ENCODE results near the gene TRIM27.
"Not testable (repeated sequence)": the region's sequence is repeated elsewhere in the genome, so short reads cannot be mapped to it uniquely, and the experiment has no call there.

TRIM27 gene, protein sequence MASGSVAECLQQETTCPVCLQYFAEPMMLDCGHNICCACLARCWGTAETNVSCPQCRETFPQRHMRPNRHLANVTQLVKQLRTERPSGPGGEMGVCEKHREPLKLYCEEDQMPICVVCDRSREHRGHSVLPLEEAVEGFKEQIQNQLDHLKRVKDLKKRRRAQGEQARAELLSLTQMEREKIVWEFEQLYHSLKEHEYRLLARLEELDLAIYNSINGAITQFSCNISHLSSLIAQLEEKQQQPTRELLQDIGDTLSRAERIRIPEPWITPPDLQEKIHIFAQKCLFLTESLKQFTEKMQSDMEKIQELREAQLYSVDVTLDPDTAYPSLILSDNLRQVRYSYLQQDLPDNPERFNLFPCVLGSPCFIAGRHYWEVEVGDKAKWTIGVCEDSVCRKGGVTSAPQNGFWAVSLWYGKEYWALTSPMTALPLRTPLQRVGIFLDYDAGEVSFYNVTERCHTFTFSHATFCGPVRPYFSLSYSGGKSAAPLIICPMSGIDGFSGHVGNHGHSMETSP

DNA sequence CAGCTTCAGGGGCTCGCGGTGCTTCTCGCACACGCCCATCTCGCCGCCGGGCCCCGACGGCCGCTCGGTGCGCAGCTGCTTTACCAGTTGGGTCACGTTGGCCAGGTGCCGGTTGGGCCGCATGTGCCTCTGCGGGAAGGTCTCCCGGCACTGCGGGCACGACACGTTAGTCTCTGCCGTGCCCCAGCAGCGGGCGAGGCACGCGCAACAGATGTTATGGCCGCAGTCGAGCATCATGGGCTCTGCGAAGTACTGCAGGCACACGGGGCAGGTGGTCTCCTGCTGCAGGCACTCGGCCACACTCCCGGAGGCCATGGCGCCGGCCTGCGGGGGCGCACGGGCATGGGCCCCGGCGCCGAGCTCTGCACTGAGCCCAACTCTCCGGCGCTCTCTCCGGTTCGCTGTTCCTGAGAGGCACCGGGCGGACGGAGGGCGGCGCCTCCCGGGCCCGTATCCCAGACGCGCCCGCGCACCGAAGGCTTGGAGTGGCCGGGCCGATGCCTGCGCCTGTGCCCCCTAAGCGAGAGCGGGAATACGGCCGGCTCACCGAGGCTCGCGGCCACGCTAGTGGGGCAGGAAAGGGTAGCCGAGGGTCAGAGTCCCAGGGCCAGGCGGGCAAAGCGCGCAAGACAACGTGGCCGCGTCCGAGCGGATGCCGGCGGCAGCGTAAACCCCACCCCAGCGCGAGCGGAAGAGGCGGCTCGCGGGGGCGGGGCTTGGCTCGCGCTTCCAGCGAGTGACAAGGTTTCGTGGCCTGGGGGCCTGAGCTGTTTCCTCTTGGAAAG, at the start of gene TRIM27:
Gene TRIM27, minus strand, starts transcription at position 668 of the 785 bp plus-strand sequence. Its CDS starts 353 bp downstream, at position 315.
- peak; percentile 90 for DNase-seq

DNA sequence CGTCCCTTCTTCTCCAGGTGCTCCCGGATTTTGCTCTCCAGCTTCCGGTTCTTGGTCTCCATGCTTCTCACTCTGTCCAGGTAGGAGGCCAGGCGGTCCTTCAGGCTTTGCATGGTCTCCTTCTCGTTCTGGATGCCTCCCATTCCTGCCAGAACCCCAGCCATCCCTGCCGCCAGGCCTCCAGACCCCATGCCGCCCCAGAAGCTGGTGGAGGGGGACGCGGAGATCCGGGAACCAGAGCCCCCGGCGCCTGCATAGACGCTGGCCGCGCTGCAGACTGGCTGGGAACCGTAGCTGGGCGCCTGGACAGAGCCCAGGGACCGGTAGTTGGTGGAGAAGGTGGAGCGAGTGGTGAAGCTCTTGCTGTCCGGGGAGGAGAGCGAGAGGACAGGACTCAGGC, 46.3 kb upstream of the TRIM27 start:
- DNase-seq, result not testable (repeated sequence)

DNA sequence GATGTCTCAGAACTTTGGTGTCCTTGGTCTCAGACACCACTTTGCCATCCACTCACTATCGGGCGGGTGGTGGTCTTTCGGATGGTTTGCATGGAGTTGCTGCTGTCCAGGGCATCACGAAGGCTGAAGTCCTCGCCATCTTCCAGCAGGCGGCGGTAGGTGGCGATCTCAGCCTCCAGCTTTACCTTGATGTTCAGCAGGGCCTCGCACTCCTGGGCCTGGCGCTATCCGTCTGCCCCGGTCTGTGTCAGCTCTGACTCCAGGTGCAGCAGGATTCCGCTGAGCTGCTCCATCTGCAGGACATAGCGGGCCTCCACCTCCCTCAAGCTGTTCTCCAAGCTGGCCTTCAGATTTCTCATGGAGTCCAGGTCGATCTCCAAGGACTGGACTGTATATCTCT, 45.3 kb upstream of the TRIM27 start:
- DNase-seq, result no peak

DNA sequence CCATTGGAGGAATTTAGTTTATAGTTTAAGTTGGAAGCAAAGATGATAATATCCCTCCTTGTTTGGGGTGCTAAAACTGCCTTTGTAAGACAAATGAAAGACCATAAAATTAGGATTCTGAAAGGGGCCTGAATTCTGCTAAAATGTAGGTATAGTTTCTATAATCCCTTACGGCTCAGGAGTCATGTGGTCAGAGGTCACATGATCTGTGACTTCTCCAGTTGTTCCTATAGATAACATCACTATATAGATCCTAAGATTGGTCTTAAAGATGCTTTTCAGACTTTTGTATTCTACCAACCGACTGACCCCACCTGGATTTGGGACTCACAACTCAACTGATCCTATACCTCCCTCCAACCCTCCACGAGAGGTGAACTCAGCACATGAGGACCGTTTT, 44.7 kb upstream of the TRIM27 start:
- no peak for DNase-seq

DNA sequence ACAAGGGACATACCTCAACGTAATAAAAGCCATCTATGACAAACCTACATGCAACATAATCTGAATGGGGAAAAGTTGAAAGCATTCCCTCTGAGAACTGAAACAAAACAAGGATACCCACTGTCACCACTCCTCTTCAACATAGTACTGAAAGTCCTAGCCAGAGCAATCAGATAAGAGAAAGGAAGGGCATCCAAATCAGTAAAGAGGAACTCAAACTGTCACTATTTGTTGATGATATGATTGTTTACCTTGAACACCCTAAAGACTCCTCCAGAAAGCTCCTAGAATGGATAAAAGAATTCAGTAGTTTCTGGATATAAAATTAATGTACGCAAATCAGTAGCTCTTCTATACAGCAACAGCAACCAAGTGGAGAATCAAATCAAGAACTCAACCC, 41.9 kb upstream of the TRIM27 start:
- DNase-seq, result no peak

DNA sequence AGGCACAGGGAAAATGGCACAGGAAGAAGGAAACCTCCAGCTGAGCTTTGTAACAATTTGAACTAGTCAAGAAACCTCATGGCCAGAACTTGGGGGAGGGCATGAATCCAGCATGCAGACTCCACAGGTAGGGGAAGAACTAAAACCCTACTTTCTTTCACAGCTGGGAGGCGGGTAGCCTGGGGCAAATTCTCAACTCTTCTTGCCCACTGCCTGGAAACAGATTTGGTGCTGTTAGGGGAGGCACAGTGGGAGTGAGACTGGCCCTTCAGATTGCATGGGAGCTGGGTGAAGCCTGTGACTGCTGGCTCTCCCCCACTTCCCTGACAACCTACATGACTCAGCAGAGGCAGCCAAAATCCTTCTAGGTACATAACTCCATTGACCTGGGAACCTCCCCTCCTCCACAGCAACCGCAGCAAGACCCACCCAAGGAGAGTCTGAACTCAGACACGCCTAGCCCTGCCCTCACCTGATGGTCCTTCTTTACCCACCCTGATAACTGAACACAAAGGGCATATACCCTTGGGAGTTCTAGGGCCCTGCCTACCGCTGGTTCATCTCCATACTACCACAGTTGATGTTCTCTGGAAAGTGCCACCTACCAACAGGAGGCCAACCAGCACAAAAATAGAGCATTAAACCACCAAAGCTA, 37.2 kb upstream of the TRIM27 start:
- no peak for DNase-seq

DNA sequence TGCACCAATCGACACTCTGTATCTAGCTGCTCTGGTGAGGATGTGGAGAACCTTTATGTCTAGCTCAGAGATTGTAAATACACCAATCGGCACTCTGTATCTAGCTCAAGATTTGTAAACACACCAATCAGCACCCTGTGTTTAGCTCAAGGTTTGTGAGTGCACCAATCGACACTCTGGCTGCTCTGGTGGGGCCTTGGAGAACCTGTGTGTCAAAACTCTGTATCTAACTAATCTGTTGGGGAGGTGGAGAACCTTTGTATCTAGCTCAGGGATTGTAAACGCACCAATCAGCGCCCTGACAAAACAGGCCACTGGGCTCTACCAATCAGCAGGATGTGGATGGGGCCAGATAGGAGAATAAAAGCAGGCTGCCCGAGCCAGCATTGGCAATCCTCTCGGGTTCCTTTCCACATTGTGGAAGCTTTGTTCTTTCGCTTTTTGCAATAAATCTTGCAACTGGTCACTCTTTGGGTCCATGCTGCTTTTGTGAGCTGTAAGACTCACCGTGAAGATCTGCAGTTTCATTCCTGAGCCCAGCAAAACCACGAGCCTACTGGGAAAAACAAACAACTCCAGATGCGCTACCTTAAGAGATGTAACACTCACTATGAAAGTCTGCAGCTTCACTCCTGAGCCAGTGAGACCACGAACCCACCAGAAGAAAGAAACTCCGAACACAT, 34.9 kb upstream of the TRIM27 start:
- not testable (repeated sequence) for DNase-seq

DNA sequence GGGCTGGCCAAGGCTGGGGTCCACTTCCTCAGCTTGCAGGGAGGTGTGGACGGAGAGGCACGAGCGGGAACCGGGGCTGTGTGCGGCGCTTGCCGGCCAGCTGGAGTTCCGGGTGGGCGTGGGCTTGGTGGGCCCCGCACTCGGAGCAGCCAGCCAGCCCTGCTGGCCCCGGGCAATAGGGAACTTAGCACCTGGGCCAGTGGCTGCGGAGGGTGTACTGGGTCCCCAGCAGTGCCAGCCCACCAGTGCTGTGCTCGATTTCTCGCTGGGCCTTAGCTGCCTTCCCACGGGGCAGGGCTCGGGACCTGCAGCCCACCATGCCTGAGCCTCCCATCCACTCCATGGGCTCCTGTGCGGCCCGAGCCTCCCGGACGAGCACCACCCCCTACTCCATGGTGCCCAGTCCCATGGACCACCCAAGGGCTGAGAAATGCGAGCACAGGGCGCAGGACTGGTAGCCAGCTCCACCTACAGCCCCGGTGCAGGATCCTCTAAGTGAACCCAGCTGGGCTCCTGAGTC, 34.1 kb upstream of the TRIM27 start:
- DNase-seq, result not testable (repeated sequence)

DNA sequence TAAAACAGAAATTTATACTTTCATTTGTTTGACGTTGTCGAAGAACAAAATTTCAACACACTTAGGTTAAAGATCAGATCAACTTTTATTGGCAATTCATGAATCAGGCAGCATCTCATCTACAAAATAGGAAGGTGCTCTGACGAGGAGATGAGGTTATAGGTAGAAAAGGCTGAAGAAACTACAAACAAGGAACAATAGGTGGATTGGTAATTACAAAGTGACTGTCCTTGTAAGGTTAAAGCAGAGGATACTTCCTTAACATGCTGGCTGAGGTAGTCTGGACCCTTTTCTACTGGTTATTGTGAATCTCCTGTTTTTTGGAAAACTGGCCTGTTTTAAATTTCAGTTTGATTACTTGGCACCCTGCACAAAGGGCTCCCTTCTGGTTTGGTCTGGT, 32.5 kb upstream of the TRIM27 start:
- no peak for DNase-seq

DNA sequence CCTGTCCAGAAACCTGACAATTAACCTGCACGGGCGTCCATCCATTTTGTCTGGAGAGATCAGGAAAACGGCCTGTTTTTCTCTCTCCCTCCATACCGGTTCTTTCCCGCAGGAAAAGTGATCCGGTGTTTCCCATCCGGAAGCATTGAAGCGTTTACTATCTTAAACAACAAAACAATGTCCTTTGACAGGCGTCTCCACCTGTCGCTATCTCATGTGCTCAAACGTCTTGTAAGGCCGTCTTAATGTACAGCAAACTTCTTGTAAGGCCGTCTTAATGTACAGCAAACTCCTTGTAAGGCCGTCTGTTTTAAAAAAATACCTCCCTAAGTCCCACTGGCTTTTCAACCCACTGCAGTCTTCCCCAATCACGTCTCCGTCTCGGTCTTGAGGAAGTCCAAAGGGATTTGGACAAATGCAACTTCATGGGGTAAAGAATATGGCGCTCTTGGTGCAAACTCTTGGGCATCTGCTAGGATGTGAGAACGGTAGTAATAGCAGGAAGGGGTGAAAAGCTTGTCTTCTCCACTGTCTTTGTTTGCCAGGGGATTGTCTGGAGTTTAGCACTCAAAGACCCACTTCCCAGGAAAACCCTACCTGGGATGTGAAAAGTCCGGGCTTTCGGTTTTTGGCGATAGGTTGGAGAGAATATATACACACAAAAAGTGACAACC, 29.9 kb upstream of the TRIM27 start:
- DNase-seq, result no peak

DNA sequence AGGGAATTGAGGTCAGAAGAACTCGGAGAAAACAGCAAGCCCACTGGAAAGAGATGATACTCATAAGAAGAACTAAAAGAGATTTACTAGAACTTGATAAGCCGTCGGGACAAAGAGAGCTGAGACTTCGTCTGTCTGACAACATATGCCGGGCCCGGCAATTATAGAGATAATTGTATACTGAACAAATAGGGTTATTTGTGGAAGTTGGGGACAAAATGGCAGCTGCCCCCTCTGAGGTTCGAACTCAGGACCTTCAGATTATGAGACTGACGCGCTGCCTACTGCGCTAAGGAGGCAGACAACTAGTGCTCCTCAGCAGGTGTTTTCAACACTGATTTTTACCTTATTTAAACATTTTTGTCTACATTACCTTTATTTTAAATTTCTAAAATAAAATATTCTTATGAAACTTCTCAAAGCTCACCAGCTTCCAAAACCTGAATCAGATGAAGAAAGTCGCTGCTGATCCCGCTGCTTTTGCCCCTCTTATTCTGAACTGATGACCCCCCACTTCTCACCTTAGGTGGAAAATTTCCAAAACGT, 29.3 kb upstream of the TRIM27 start:
- DNase-seq, result peak; percentile 75

DNA sequence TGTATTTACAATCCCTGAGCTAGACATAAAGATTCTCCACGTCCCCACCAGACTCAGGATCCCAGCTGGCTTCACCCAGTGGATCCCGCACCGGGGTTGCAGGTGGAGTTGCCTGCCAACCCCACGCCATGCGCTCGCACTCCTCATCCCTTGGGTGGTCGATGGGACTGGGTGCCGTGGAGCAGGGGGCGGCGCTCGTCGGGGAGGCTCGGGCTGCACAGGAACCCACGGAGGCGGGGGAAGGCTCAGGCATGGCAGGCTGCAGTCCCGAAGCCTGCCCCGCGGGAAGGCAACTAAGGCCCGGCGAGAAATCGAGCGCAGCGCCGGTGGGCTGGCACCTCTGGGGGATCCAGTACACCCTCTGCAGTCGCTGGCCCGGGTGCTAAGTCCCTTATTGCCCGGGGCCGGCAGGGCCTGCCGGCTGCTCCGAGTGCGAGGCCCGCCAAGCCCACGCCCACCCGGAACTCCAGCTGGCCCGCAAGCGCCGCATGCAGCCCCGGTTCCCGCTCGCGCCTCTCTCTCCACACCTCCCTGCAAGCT, 25.9 kb upstream of the TRIM27 start:
- DNase-seq, result not testable (repeated sequence)

DNA sequence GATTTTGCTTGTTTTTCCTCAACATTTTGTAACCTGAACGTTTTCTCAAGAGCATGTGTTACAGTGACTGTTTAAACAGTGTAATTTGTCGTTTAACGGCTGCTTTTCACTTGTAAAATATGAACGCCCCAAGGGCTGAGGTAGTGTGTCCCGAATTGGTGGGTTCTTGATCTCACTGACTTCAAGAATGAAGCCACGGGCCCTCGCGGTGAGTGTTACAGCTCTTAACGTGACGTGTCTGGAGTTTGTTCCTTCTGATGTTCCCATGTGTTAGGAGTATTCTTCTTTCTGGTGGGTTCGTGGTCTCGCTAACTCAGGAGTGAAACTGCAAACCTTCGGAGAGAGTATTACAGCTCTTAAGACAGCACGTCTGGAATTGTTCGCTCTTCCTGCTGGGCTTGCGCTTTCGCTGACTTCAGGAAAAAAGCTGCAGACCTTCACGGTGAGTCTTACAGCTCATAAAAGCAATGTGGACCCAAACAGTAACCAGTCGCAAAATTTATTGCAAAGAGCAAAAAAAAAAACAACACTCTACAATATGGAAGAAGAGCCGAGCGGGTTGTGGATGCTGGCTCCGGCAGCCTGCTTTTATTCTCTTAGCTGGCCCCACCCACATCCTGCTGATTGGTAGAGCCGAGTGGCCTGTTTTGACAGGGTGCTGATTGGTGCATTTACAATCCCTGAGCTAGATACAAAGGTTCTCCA, 25.1 kb upstream of the TRIM27 start:
- no peak for DNase-seq

DNA sequence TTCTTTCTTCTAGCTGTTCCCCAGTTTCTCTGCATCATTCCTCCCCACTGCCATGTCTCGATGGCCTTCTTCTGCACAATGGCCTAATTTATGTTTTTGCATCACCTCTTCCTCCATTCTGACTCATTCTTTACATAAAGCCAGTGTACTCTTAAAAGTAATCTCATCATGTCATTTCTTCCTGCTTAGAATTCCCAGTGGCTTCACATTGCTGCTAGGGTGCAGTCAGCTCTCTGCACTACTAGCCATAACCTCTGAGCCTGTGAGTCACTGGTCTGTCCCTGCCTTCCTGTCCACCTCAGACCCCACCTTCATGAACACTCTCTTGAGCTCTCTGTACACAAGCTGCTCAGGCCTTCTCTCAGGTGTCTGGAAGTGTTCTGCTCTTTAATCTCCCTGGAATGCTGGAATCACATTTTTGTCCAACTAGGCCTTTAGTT, 24.1 kb upstream of the TRIM27 start:
- DNase-seq, result no peak

DNA sequence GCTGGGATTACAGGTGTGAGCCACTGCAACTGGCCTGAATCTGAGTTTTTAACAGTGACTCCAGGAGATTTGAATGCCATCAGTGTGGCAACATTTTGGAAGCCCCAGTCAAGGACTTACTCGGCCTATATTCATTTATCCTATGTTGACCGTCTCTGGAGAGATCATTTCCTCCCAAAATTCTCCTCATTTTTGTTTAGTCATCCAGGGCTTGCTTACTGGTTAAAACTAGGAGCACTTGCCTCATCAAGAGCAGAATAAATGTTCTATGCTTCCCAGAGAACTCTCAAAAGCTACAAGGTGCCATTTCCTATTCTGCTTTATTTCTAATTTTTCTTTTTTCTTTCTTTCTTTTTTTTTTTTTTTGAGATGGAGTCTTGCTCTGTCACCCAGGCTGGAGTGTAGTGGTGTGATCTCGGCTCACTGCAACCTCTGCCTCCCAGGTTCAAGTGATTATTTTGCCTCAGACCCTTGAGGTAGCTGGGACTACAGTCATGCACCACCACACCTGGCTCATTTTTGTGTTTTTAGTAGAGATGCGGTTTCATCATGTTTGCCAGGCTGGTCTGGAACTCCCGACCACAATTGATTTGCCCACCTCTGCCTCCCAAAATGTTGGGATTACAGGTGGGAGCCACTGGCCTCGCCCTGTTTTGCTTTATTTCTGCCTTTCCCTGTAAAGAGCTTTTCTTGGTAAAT, 23.4 kb upstream of the TRIM27 start:
- DNase-seq, result no peak

DNA sequence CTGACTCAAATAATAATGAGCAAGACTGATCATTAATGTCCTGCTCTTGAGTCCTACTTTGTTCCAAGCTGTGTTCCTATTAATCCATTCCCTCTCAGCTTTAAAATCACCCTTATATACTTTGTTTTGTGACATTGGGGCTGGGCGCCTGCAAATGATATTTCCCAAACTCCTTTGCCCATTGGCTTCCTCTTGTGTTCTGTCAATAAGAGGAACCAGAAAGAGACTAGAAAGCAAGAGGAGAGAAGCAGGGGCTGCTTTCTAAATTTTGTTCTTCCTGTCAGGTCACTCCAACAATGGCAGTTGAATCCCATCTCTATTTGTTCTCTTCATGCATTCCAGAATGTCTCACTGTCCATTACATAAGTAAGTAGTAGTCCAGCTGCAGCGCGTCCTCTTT, 21.6 kb upstream of the TRIM27 start:
- no peak for DNase-seq

DNA sequence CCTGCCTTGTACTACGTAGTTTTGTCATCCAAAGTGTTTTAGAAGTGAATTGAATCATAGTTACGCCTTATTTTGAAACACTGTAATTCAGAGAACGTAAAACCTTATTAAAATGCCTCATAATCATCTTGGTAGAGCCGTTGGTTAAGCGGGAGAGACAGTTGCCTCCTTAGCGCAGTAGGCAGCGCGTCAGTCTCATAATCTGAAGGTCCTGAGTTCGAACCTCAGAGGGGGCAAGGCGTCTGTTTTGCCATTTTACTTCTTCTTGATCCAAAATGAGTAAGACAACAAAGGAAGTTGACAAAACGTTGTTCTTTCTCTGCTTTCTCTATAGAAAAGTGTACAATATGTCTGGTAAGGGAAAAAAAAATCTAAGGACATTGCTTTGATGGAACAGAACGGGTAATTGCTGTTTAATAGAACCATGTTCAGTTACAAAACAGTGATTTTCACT, 20.7 kb upstream of the TRIM27 start:
- peak; percentile 79 for DNase-seq

DNA sequence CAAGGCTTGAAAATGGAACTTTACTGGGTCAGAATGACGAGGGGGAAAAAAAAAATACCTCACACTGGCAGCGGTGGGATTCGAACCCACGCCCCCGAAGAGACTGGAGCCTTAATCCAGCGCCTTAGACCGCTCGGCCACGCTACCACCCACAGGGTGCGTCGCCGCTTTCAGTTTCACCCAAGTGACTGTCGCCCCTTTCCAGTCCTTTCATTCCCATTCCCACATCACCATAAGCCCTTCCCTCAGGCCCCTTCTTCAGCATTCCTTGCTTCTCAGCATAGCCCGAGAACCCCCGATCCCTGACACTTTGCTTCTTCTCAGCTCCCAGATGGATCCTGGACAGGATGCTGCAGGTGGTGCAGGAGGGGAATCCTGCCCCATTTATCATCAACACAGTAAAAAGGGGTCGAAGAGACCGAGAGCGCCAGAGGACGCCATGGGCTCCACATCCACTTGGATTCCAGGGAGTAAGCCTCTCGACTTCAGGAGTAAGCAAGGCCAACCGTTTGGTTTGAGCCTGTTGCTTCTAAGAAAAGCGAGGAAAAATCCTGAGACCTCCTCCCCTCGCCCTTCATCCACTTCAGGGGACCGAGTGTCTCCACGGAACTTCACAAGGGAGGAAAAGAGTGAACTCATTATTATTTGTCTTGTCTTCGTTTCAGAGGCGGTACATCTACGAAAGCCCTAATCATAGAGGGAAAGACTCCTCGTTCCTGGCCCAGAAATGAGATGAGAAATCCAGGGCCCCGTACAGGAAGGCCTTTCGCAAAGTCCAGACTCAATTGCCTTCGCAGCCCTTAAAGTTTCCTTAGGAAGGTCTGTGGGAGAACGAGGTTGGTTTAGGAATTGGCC, 20.0 kb upstream of the TRIM27 start:
- peak; percentile 85 for DNase-seq

DNA sequence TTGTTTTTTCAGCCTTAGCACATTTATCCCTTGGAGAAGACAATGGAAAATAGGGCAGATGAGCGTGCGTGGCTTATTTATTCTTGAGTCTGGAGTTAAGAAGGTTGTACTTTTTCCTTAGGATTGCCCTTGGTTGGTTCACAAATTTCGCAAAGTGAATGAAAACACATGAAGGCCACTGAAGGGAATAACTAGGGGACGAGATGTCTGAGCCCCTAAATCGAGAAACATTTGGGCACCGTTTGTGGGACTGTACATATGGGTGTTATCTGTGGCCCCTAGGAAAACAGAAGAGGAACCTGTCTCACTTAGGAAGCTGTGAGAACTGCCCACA, 19.4 kb upstream of the TRIM27 start:
- no peak for DNase-seq

All from stimulated activated CD4-positive, alpha-beta T cell treated with anti-CD3 and anti-CD28 coated beads, Interleukin-15, amount 100 ng/mL, for 24 hours (primary cell).